Measurements from ENCODE around the gene GPC1.

DNA sequence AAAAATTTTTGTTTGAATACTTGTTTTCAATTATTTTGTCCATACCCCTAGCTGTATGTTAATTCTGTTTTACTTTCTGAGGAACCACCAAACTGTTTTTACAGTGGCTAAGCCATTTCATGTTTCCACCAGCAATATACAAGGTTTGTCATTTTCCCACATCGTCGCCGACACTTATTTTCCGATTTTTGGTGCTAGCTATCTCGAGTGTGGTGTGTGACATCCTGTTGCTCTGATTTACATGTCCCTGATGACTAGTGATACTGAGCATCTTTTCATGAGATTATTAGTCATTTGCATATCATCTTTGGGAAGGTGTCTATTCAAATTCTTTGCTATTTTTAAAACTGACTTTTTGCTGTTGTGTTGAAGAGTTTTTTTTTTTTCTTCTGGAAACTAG is 7.2 kb upstream of the GPC1 start:
- no peak for TF ChIP-seq EZH2 (IDR thresholded peaks at IDR 0.05; ENCODE audit: borderline replicate concordance, low read length)
- TF ChIP-seq, protein P1, sequence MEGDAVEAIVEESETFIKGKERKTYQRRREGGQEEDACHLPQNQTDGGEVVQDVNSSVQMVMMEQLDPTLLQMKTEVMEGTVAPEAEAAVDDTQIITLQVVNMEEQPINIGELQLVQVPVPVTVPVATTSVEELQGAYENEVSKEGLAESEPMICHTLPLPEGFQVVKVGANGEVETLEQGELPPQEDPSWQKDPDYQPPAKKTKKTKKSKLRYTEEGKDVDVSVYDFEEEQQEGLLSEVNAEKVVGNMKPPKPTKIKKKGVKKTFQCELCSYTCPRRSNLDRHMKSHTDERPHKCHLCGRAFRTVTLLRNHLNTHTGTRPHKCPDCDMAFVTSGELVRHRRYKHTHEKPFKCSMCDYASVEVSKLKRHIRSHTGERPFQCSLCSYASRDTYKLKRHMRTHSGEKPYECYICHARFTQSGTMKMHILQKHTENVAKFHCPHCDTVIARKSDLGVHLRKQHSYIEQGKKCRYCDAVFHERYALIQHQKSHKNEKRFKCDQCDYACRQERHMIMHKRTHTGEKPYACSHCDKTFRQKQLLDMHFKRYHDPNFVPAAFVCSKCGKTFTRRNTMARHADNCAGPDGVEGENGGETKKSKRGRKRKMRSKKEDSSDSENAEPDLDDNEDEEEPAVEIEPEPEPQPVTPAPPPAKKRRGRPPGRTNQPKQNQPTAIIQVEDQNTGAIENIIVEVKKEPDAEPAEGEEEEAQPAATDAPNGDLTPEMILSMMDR (IDR thresholded peaks at IDR 0.05; ENCODE audit: low read length), result no peak
